ENCODE results near the gene AUTS2.

- TF ChIP-seq, protein P1, sequence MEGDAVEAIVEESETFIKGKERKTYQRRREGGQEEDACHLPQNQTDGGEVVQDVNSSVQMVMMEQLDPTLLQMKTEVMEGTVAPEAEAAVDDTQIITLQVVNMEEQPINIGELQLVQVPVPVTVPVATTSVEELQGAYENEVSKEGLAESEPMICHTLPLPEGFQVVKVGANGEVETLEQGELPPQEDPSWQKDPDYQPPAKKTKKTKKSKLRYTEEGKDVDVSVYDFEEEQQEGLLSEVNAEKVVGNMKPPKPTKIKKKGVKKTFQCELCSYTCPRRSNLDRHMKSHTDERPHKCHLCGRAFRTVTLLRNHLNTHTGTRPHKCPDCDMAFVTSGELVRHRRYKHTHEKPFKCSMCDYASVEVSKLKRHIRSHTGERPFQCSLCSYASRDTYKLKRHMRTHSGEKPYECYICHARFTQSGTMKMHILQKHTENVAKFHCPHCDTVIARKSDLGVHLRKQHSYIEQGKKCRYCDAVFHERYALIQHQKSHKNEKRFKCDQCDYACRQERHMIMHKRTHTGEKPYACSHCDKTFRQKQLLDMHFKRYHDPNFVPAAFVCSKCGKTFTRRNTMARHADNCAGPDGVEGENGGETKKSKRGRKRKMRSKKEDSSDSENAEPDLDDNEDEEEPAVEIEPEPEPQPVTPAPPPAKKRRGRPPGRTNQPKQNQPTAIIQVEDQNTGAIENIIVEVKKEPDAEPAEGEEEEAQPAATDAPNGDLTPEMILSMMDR (optimal IDR thresholded peaks at IDR 0.05 in 1 of 3, IDR thresholded peaks at IDR 0.05 in 1 of 3, conservative IDR thresholded peaks at IDR 0.05 in 1 of 3; ENCODE audit: extremely low read depth in 1 of 3, insufficient read depth in 2 of 3, low read length in 3 of 3): no peak
- TF ChIP-seq EZH2 (IDR thresholded peaks at IDR 0.05; ENCODE audit: low read length): no peak
These were observed 868.6 kb downstream of the AUTS2 start for GRCh38 chr7:70466725-70467364.
